NCI-H2171 (cell line): ENCODE measurements around the gene CCDC170.

Experiments
- DNase-seq: peaks from one replicate; lab custom pipeline; 2025; lab: John Stamatoyannopoulos, UW

The CCDC170 gene

GRCh38 chr6:151546941-151547659, 53.3 kb downstream of the CCDC170 start:
- no peak for DNase-seq

DNA sequence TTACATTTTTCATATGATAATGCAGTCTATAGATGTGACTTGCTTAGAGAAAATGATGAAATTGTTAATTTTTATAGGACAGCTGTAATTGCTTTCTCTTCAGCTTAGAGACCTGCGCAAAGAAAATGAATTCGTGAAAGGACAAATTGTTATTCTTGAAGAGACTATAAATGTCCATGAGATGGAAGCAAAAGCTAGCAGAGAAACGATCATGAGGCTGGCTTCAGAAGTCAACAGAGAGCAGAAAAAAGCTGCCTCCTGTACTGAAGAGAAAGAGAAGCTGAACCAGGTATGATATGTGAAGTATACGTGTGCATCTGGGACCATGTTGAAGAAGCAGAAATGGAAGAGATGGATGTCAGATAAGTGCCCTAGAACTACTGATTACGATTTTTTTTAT, 54.4 kb downstream of the CCDC170 start:
- DNase-seq: no peak

- DNase-seq: no peak
Observed at GRCh38 chr6:151549790-151550189, 56.0 kb downstream of the CCDC170 start.

DNA sequence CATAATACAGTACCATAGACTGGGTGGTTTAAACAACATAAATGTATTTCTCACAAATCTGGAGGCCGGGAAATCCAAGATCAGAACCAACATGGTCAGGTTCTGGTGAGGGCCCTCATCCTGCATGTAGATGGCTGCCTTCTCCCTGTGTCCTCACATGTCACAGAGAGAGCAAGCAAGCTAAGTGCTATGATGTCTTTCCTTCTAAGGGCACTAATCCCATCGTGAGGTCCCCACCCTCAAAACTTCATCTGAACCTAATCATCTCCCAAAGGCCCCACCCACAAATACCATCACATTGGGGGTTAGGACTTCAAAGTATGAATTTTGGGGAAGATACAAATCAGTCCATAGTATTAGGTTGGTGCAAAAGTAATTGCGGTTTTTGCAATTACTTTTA, 56.8 kb downstream of the CCDC170 start:
- DNase-seq: no peak

DNA sequence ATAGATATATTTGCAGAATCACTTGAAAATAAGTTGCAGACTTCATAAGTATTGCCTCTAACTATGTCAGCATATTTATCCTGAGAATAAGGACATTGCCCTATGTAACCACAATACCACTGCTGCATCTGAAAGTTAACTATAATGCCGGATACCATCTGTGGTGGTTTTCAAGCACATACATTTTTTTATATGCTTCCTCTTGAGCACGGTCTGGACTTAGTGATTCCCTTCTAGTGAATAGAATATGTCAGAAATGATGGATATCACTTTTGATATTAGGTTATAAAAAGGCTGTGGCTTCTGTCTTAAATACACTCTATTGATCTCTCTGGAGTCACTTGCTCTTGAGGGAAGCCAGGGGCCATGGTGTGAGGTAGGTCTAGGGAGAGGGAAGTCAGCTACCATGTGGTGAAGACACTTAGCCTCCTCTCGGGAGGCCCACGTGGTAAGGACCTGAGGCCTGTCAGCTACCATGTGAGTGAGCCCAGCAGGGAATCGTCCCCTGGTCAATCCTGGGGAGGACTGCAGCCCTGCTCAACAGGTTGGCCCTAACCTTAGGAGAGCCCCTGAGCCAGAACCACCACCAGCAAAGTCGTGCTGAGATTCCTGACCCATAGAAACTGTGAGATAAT, 57.5 kb downstream of the CCDC170 start:
- DNase-seq: no peak

DNA sequence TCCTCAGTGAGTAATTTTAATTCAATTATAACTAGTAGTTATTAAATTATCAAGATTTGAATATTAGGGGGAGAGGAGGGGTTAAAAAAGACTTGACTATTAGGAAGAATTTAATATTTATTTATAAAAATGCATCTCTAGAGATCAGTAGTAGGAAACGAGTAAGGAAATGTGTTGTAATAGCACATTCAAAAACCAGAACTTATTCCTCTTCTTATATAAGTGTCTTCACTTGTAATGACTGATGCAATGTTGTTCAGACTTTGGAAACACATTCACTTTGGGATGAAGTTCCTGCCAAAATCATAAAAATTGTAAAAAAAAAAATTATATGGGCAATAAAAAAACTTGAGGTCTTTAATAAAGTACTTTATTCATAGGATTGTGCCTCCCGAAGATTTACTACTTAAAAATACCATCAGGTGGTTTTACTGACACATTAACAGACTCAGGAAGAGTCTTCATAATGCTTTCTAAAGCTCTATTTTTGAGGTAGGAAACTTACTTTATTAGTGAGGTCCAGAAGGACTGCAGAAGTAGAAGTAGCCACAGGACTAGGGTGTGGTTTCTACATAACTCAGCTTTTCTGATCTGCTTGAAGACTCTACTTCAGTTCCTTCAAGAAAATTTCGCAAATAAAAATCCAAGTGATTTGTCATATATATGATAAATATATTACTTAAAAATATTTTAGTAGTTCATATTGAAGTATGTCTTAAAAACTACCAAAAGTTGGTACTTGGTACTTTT, 59.8 kb downstream of the CCDC170 start:
- no peak for DNase-seq

DNA sequence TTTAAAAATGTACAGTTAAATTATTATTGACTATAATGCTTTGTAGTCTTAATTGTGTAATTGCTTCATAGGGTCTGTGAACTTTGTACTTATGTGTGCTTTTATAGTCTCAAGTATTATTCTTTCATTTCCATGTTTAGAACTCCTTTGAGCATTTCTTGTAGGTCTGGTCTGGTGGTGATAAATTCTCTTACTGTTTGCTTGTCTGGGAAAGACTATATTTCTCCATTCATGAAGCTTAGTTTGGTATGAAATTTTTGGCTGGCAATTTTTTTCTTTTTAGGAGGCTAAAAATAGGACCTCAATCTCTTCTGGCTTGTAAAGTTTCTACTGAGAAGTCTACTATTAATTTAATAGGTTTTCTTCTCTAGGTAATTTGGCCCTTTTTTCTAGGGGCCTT, 67.4 kb downstream of the CCDC170 start:
- DNase-seq: no peak

- no peak for DNase-seq
Observed at GRCh38 chr6:151564654-151565053, 70.8 kb downstream of the CCDC170 start.

DNA sequence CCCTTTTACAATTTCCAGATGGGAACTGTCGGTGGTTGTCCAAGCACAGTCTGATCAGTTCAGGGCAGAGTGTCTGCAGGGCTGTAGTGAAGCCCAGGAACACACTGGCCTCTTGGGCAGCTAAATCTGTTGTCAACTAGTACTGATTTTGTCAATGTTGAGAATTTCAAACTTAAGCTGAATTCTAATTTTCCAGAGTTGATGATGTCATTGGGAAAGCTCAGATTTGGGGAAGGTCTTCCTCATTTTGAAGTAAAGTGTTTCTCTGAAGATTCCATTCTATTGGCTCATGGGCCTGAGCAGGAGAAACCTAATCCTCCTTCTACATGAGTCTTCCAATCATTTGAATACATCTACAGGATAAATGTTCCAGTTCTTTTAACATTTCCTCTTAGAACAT, 72.1 kb downstream of the CCDC170 start:
- DNase-seq: no peak

DNA sequence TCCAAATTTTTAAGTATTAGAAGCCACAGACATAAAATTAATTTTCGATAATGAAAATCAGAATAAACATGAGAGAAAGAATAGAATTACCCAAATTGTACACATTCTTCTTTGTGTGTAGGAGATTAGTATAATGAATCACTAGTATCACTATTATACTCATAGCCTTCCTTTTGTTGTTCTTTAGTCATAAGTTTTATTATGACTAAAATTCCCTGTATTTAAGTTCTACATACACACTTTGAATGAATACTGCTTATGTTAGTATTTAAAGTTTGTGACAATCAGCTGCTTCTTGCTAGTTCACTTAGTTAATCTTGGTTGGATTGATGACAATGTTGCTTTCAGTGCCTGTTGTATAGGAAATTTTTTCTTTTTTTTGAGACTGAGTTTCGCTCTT, 72.7 kb downstream of the CCDC170 start:
- DNase-seq: no peak

DNA sequence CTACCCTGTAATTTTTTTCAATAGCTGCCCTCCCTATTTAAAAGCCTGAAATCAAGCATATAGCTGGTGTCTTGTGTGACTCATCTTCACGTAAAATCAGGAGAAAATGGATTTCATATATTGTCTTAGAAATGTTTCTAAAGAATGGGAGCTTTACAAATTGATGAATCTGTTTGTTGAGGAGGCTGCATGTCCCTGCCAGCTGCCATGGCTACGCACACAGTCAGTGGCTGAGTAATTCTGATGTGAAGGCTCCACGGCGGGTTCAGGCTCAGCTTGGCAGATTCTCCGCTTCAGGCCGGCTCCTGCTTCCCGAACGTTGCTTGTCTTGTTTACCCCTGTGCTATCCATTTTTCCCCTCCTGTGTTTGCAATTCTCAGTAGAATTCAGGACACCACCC, 82.8 kb downstream of the CCDC170 start:
- DNase-seq: no peak

DNA sequence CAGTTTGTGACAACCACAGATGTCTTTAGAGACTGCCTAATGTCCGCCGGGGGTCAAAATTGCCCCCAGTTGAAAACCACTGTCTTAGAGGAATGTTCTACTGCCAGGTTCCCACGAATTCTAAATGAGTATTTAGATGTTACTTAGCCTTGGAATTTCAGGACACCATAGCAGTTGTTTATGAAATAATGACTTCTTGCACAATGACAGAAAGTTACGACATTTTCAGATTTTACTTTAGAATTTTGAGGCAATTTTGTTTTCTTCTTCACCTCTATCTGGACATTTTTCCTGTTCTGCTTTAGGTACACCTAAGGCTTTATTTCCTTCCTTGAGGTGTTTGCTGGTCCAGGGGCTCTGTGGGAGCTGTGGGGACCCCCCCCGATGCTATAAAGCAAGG, 83.4 kb downstream of the CCDC170 start:
- DNase-seq: no peak

- DNase-seq: peak; percentile 1
Observed at GRCh38 chr6:151585741-151586140, 91.9 kb downstream of the CCDC170 start.

GRCh38 chr6:151589667-151590066, 95.8 kb downstream of the CCDC170 start:
- no peak for DNase-seq

DNA sequence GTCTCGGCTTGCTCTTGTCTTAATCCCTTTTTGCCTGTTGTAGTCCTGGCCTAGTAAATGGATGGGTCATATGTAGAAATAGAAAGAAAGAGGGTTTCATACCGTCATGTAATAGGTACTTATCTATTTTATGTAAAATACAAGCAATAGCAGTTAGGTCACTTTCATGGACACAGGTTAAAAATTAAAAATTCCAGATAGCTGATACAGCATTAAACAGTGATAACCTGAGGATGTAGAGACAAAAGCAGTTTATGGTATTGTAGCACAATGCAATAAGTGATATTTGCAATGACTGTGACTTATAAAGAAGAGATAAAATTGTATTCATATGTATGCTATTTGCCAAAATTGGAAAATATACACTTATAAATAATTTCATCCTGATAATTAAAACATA, 96.9 kb downstream of the CCDC170 start:
- DNase-seq: no peak

GRCh38 chr6:151592449-151593159, 98.8 kb downstream of the CCDC170 start:
- no peak for DNase-seq

DNA sequence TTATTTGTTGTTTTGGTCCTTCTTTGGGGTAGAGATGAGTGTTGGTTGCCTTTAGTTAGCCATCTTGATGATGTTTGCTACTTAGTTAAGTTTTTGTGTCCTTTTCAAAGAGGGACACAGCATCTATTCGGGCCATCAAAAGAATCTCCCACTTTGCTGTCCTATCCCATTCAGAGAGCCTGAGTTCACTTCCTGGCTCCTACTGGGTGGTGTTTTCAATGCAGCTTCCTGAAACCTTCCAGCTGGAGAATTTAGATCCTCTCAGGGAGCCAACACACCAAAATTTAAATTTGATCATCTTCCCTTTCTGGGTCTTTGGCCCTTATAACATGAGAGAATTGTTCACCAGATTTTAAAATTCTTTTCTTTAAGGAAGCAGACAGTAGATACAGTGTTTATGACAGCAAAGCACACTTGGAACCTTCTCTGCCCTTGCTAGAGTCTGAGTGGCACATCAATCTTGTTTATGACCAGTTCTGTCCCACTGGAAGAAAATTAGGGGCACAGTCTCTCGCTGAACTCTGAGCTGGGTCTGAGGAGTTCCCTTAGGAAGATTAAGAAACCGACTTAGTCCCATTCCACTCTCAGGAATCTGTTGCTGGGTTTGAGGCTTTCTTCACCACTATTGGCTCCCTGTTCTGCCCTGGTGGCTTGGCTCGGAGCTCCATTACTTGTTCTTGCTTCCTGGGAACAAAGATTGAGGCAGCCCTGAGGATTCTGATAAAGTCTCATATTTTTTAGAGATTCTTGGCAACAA, 115.5 kb downstream of the CCDC170 start:
- DNase-seq: no peak

DNA sequence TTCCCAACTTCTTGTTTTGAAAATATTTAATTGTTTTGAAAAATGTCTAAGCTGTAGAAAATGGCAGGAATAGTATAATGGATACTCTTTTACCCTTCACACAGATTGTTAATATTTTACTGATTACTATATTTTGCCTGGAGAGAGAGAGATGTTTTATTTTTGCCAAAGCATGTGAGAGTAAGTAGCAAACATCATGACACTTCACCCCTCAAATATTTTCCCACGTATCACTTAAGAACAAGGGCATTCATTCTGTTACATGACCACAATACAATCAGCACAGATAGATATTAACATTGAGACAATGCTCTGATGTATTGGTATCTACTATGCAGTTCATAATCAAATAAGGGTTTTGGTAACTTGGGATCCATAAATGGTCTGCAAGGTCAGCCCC, 116.5 kb downstream of the CCDC170 start:
- no peak for DNase-seq

DNA sequence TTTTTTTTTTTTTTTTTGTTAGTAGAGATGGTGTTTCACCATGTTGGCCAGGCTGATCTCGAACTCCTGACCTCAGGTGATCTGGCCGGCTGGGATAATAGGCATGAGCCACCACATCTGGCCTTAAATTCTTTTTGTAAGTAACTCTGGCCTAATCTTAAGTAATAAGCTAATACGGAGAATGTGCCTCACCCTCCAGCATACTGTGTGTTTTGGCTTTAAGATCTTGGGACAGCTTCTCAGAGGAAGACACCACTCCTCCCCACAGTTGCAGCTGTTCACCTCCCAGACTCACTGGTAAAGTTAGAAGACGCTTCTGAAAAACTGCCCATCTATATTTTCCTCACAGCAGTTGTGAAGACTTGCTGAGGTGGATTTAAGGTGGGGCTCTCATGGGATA, 120.8 kb downstream of the CCDC170 start:
- no peak for DNase-seq

GRCh38 chr6:151616091-151616513, 122.3 kb downstream of the CCDC170 start:
- DNase-seq: no peak

DNA sequence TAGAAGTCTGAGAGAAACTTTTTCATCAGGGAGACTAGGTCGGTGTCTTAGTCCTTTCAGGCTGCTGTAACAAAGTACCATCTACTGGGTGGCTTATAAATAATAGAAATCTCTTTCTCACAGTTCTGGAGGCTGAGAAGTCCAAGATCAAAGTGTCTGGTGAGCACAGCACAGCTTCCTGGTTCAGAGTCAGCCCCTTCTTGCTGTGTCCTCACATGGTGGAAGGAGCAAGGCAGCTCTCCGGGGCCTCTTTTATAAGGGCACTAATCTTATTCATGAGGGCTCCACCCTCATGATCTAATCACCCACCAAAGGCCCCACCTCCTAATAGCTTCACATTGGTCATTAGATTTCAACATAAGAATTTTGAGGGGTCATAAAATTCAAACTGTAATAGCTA, 122.8 kb downstream of the CCDC170 start:
- no peak for DNase-seq

DNA sequence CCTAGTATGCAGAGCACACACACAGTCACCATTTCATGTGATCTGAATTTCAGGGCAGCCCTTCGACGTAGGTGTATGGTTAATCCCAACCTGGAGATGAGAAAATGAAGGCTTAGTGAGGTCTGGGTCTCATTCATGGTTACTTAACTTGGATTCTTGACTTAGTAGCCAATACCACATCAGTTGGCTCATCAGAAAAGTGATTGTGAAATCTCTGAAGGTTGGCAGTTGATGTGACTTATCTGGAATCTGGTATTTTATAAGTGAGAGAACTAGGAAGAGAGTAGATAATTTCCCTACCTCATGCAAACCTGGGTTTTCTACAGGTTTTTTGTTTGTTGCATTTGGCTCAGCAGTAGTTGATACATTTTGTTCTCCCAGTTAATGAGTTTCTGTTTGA, 123.7 kb downstream of the CCDC170 start:
- no peak for DNase-seq
